HepG2 (cell line): ENCODE results near the gene CDC37L1. TPM values are rescaled to one million over a fixed set of nuclear protein-coding genes. Genes with fewer than 3 reads are reported as not detected.

Experiments
- ERF ChIP-seq: IDR thresholded peaks from 2 replicates; pipeline ENCODE4 v1.6.1; 2018; ENCODE audit warnings: missing biosample characterization, missing genetic modification reagents
- IRX3 ChIP-seq: sonication (generic); formaldehyde crosslinking; IDR thresholded peaks from 2 replicates; pipeline ENCODE4 v1.8.1; 2023; ENCODE audit warnings: mild to moderate bottlenecking, low read depth, missing genetic modification reagents, borderline replicate concordance
- TBX2 ChIP-seq: sonication (generic); formaldehyde crosslinking; IDR thresholded peaks from 2 replicates; pipeline ENCODE4 v1.5.0; 2020; ENCODE audit warnings: missing genetic modification reagents, mild to moderate bottlenecking, borderline replicate concordance
- ZNF207 ChIP-seq: fragments of 450-650 bp; IDR thresholded peaks from 2 replicates; pipeline ENCODE4 v1.6.1; 2016; ENCODE audit warnings: antibody characterized with exemption, borderline replicate concordance
- ZNF260 ChIP-seq: sonication (generic); formaldehyde crosslinking; IDR thresholded peaks from 2 replicates; pipeline ENCODE4 v1.4.0; 2020; ENCODE audit warnings: missing genetic modification reagents, low read depth, mild to moderate bottlenecking, borderline replicate concordance
- ZNF772 ChIP-seq: sonication (generic); formaldehyde crosslinking; IDR thresholded peaks from 2 replicates; pipeline ENCODE4 v1.5.0; 2020; ENCODE audit warnings: mild to moderate bottlenecking, missing genetic modification reagents
- ZNF878 ChIP-seq: sonication (generic); formaldehyde crosslinking; IDR thresholded peaks from 2 replicates; pipeline ENCODE4 v1.8.1; 2023; ENCODE audit warnings: mild to moderate bottlenecking, missing genetic modification reagents, moderate library complexity
- polyA plus RNA-seq, 8 experiments: library from polyadenylated mRNA; depleted of rRNA in 3 of 8; stranded (reverse) in 7 of 8; unstranded in 1 of 8; fragments of >200 nt; fragmentation: Illumina TruSeq in 4 of 8; extraction: Trizol in 4 of 8; gene quantifications; 2 replicates each; pipeline versions ENCODE4 v1.2.1 to v1.2.3, GENCODE V29; 2011 to 2016; ENCODE audit warnings: low read depth in 4 of 8, missing spikeins in 1 of 8, mixed read lengths in 1 of 8; ENCODE audit not compliant: insufficient read depth in 1 of 8
- total RNA-seq, 5 experiments: library from RNA; depleted of rRNA; stranded (reverse); fragments of >200 nt; fragmentation: Illumina TruSeq; extraction: Trizol; gene quantifications; 2 replicates each; pipeline ENCODE4 v1.2.3, GENCODE V29; 2016; ENCODE audit warnings: low read depth in 1 of 5
- TF ChIP-seq, protein P1 (sequence below): sonication (generic); formaldehyde crosslinking; IDR thresholded peaks from 2 replicates; pipeline ENCODE4 v1.4.0; 2020; ENCODE audit warnings: missing genetic modification reagents
- TF ChIP-seq, protein P2 (sequence below): sonication (generic); formaldehyde crosslinking; IDR thresholded peaks from 2 replicates; pipeline ENCODE4 v1.4.0; 2020; ENCODE audit warnings: missing genetic modification reagents, borderline replicate concordance
- TF ChIP-seq, protein P3 (sequence below): sonication (generic); formaldehyde crosslinking; IDR thresholded peaks from 2 replicates; pipeline ENCODE4 v1.4.0; 2020; ENCODE audit warnings: mild to moderate bottlenecking, missing genetic modification reagents
- TF ChIP-seq, protein P4 (sequence below): sonication (generic); formaldehyde crosslinking; IDR thresholded peaks from 2 replicates; pipeline ENCODE4 v1.9.0; 2021; ENCODE audit warnings: missing genetic modification reagents, mild to moderate bottlenecking, borderline replicate concordance
- TF ChIP-seq, protein P5 (sequence below): sonication (generic); formaldehyde crosslinking; IDR thresholded peaks from 2 replicates; pipeline ENCODE4 v1.5.0; 2020; ENCODE audit warnings: mild to moderate bottlenecking, missing genetic modification reagents

CDC37L1 gene
- total and polyA plus RNA-seq, 2 of the 13 experiments (the other 11 are each of a cell fraction or from before 2014, with no cell fraction given), result 5.5 to 17.0 TPM

DNA sequence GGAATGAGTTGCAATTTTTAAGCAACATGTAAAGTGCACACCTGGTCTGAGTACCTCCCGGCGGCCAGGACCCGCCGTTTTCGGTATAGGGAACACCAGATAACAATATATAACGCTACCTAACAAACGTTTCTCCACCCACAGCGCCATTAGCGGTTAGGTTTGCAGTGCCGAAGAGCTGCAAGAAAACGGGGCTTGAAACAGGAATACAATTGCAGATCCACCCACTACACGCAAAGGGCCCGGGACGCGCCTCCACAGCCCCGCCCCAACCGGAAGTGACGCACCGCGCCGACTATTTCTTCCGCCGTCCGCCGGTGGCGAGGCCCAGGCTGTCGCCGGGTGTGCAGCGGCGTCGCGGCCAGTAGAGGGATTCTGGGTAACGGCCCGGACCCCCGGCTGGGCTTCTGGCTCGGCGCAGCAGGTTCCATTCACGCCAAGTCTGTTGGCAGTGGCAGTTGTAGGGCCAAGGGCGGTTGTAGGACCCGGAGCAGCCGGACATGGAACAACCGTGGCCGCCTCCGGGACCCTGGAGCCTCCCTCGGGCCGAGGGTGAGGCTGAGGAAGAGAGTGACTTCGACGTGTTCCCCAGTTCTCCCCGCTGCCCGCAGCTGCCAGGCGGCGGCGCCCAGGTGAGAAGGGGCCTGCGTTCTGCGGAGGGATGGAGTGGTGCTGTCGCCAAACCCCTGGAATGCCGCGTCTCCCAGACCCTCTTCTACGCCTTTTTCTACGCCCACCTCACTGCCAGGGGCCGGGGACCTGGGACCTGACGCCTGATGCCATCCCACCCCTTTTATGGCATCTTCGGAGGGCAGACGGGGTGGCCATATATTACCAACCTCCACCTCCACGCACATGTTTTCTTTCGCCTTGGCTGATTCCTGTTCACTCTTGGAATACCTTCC is at the start of gene CDC37L1 (continued):
- TF ChIP-seq ZNF878 (CRISPR knock-in tag), result peak; percentile 90
- peak; percentile 89 for TF ChIP-seq ERF
- TF ChIP-seq, protein P1, sequence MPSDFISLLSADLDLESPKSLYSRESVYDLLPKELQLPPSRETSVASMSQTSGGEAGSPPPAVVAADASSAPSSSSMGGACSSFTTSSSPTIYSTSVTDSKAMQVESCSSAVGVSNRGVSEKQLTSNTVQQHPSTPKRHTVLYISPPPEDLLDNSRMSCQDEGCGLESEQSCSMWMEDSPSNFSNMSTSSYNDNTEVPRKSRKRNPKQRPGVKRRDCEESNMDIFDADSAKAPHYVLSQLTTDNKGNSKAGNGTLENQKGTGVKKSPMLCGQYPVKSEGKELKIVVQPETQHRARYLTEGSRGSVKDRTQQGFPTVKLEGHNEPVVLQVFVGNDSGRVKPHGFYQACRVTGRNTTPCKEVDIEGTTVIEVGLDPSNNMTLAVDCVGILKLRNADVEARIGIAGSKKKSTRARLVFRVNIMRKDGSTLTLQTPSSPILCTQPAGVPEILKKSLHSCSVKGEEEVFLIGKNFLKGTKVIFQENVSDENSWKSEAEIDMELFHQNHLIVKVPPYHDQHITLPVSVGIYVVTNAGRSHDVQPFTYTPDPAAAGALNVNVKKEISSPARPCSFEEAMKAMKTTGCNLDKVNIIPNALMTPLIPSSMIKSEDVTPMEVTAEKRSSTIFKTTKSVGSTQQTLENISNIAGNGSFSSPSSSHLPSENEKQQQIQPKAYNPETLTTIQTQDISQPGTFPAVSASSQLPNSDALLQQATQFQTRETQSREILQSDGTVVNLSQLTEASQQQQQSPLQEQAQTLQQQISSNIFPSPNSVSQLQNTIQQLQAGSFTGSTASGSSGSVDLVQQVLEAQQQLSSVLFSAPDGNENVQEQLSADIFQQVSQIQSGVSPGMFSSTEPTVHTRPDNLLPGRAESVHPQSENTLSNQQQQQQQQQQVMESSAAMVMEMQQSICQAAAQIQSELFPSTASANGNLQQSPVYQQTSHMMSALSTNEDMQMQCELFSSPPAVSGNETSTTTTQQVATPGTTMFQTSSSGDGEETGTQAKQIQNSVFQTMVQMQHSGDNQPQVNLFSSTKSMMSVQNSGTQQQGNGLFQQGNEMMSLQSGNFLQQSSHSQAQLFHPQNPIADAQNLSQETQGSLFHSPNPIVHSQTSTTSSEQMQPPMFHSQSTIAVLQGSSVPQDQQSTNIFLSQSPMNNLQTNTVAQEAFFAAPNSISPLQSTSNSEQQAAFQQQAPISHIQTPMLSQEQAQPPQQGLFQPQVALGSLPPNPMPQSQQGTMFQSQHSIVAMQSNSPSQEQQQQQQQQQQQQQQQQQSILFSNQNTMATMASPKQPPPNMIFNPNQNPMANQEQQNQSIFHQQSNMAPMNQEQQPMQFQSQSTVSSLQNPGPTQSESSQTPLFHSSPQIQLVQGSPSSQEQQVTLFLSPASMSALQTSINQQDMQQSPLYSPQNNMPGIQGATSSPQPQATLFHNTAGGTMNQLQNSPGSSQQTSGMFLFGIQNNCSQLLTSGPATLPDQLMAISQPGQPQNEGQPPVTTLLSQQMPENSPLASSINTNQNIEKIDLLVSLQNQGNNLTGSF (CRISPR knock-in tag), result 0 out of 2 replicates have a peak, but pooled peaks have one; percentile 61
- TF ChIP-seq, protein P2, sequence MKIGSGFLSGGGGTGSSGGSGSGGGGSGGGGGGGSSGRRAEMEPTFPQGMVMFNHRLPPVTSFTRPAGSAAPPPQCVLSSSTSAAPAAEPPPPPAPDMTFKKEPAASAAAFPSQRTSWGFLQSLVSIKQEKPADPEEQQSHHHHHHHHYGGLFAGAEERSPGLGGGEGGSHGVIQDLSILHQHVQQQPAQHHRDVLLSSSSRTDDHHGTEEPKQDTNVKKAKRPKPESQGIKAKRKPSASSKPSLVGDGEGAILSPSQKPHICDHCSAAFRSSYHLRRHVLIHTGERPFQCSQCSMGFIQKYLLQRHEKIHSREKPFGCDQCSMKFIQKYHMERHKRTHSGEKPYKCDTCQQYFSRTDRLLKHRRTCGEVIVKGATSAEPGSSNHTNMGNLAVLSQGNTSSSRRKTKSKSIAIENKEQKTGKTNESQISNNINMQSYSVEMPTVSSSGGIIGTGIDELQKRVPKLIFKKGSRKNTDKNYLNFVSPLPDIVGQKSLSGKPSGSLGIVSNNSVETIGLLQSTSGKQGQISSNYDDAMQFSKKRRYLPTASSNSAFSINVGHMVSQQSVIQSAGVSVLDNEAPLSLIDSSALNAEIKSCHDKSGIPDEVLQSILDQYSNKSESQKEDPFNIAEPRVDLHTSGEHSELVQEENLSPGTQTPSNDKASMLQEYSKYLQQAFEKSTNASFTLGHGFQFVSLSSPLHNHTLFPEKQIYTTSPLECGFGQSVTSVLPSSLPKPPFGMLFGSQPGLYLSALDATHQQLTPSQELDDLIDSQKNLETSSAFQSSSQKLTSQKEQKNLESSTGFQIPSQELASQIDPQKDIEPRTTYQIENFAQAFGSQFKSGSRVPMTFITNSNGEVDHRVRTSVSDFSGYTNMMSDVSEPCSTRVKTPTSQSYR (CRISPR knock-in tag), result no peak
- peak; percentile 75; the same call in 1 of the 2 replicates for TF ChIP-seq TBX2 (CRISPR knock-in tag)
- TF ChIP-seq, protein P3, sequence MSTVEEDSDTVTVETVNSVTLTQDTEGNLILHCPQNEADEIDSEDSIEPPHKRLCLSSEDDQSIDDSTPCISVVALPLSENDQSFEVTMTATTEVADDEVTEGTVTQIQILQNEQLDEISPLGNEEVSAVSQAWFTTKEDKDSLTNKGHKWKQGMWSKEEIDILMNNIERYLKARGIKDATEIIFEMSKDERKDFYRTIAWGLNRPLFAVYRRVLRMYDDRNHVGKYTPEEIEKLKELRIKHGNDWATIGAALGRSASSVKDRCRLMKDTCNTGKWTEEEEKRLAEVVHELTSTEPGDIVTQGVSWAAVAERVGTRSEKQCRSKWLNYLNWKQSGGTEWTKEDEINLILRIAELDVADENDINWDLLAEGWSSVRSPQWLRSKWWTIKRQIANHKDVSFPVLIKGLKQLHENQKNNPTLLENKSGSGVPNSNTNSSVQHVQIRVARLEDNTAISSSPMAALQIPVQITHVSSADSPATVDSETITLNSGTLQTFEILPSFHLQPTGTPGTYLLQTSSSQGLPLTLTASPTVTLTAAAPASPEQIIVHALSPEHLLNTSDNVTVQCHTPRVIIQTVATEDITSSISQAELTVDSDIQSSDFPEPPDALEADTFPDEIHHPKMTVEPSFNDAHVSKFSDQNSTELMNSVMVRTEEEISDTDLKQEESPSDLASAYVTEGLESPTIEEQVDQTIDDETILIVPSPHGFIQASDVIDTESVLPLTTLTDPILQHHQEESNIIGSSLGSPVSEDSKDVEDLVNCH, result no peak
- TF ChIP-seq IRX3 (CRISPR knock-in tag), result peak; percentile 59; the same call in 1 of the 2 replicates
- TF ChIP-seq, protein P4, sequence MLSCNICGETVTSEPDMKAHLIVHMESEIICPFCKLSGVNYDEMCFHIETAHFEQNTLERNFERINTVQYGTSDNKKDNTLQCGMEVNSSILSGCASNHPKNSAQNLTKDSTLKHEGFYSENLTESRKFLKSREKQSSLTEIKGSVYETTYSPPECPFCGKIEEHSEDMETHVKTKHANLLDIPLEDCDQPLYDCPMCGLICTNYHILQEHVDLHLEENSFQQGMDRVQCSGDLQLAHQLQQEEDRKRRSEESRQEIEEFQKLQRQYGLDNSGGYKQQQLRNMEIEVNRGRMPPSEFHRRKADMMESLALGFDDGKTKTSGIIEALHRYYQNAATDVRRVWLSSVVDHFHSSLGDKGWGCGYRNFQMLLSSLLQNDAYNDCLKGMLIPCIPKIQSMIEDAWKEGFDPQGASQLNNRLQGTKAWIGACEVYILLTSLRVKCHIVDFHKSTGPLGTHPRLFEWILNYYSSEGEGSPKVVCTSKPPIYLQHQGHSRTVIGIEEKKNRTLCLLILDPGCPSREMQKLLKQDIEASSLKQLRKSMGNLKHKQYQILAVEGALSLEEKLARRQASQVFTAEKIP (CRISPR knock-in tag), result no peak
- no peak for TF ChIP-seq ZNF207
- no peak for TF ChIP-seq ZNF260 (CRISPR knock-in tag)
- TF ChIP-seq, protein P5, sequence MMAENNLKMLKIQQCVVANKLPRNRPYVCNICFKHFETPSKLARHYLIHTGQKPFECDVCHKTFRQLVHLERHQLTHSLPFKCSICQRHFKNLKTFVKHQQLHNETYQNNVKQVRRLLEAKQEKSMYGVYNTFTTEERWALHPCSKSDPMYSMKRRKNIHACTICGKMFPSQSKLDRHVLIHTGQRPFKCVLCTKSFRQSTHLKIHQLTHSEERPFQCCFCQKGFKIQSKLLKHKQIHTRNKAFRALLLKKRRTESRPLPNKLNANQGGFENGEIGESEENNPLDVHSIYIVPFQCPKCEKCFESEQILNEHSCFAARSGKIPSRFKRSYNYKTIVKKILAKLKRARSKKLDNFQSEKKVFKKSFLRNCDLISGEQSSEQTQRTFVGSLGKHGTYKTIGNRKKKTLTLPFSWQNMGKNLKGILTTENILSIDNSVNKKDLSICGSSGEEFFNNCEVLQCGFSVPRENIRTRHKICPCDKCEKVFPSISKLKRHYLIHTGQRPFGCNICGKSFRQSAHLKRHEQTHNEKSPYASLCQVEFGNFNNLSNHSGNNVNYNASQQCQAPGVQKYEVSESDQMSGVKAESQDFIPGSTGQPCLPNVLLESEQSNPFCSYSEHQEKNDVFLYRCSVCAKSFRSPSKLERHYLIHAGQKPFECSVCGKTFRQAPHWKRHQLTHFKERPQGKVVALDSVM (CRISPR knock-in tag), result peak; percentile 86
- peak; percentile 57; the same call in 1 of the 2 replicates for TF ChIP-seq ZNF772 (CRISPR knock-in tag)
